Duodenal mucosa (tissue), 2 donors: Measurements from ENCODE around the gene POLDIP3.
"Not testable (repeated sequence)": the region's sequence is repeated elsewhere in the genome, so short reads cannot be mapped to it uniquely, and the experiment has no call there.

Experiments
- H3K27ac ChIP-seq: one replicate; pipeline ENCODE4 v1.7.0; 2013; ENCODE audit warnings: low read depth, low read length
- H3K27me3 ChIP-seq, 2 donors: one replicate each; pipeline ENCODE4 v1.7.0; 2013; ENCODE audit warnings: low read length in 2 of 2, control low read depth in 1 of 2; ENCODE audit not compliant: insufficient read depth in 2 of 2, control insufficient read depth in 1 of 2
- H3K36me3 ChIP-seq, 2 donors: one replicate each; pipeline ENCODE4 v1.7.0; 2013; ENCODE audit warnings: low read length in 2 of 2, control low read depth in 1 of 2; ENCODE audit not compliant: insufficient read depth in 2 of 2, control insufficient read depth in 1 of 2
- H3K4me1 ChIP-seq, 2 donors: one replicate each; pipeline ENCODE4 v1.7.0; 2013; ENCODE audit warnings: low read length in 2 of 2, control low read depth in 1 of 2; ENCODE audit not compliant: insufficient read depth in 2 of 2, control insufficient read depth in 1 of 2
- H3K4me3 ChIP-seq, 2 donors: one replicate each; pipeline ENCODE4 v1.7.0; 2013; ENCODE audit warnings: low read length in 2 of 2, low read depth in 1 of 2
- H3K9ac ChIP-seq, 2 donors: one replicate each; pipeline ENCODE4 v1.7.0; 2013; ENCODE audit warnings: low read length in 2 of 2, low read depth in 1 of 2
- H3K9me3 ChIP-seq, 2 donors: one replicate each; pipeline ENCODE4 v1.7.0; 2013; ENCODE audit warnings: low read length in 2 of 2, control low read depth in 1 of 2; ENCODE audit not compliant: control insufficient read depth in 1 of 2

The POLDIP3 gene

GRCh38 chr22:42547562-42547961, 67.1 kb downstream of the POLDIP3 start:
- Histone ChIP-seq H3K27me3 (peaks cover 0 to 6% of the 10 kb centered on the region in 2 donors), H3K9ac (no peak overlapping the region), H3K27ac (no peak overlapping the region), H3K36me3 (no peaks in the 10 kb centered on the region), H3K4me1 (no peaks in the 10 kb centered on the region), H3K4me3 (no peak overlapping the region), H3K9me3 (peaks cover 0 to 2% of the 10 kb centered on the region in 2 donors)

GRCh38 chr22:42544686-42545085, 70.0 kb downstream of the POLDIP3 start:
- Histone ChIP-seq H3K9me3 (no peaks in the 10 kb centered on the region), H3K9ac (no peak overlapping the region), H3K36me3 (no peaks in the 10 kb centered on the region), H3K4me1 (no peaks in the 10 kb centered on the region), H3K4me3 (no peak overlapping the region), H3K27me3 (peaks cover 0 to 6% of the 10 kb centered on the region in 2 donors), H3K27ac (no peak overlapping the region)

GRCh38 chr22:42539236-42539771, 75.4 kb downstream of the POLDIP3 start:
- not testable (repeated sequence) for H3K36me3 ChIP-seq, H3K27me3 ChIP-seq, H3K27ac ChIP-seq, H3K4me1 ChIP-seq, H3K9me3 ChIP-seq, H3K4me3 ChIP-seq, H3K9ac ChIP-seq

GRCh38 chr22:42537199-42537831, 77.4 kb downstream of the POLDIP3 start:
- not testable (repeated sequence) for H3K36me3 ChIP-seq, H3K4me3 ChIP-seq, H3K27ac ChIP-seq

GRCh38 chr22:42536634-42537033, 78.0 kb downstream of the POLDIP3 start:
- not testable (repeated sequence) for H3K27me3 ChIP-seq, H3K36me3 ChIP-seq, H3K9ac ChIP-seq, H3K4me3 ChIP-seq, H3K9me3 ChIP-seq, H3K27ac ChIP-seq, H3K4me1 ChIP-seq

More at GRCh38 chr22:42537199-42537831, 77.4 kb downstream of the POLDIP3 start:
- H3K27me3 ChIP-seq, H3K4me1 ChIP-seq, H3K9me3 ChIP-seq, H3K9ac ChIP-seq: not testable (repeated sequence)

GRCh38 chr22:42536166-42536565, 78.5 kb downstream of the POLDIP3 start:
- peaks cover 0 to 7% of the 10 kb centered on the region in 2 donors for H3K4me1 ChIP-seq
- H3K27ac ChIP-seq = no peak overlapping the region
- H3K9ac ChIP-seq = no peak overlapping the region
- H3K9me3 ChIP-seq = no peaks in the 10 kb centered on the region
- H3K4me3 ChIP-seq = no peak overlapping the region
- no peaks in the 10 kb centered on the region for H3K36me3 ChIP-seq
- H3K27me3 ChIP-seq = no peaks in the 10 kb centered on the region

GRCh38 chr22:42535082-42535731, 79.5 kb downstream of the POLDIP3 start:
- not testable (repeated sequence) for H3K27ac ChIP-seq, H3K36me3 ChIP-seq, H3K4me1 ChIP-seq, H3K4me3 ChIP-seq, H3K27me3 ChIP-seq, H3K9me3 ChIP-seq, H3K9ac ChIP-seq
